CD4-positive, alpha-beta T cell (primary cell): ENCODE measurements around the gene SRBD1. TPM values are rescaled to one million over a fixed set of nuclear protein-coding genes. Genes with fewer than 3 reads are reported as not detected.

Source experiments
- ATAC-seq: fragments of 200-7000 bp; cut with Tn5 transposase; one replicate; pipeline ENCODE4 v1.10.0; 2022; ENCODE audit warnings: mild to moderate bottlenecking; ENCODE audit not compliant: poor library complexity
- CTCF ChIA-PET: fragments of 350-600 bp; sonication (Branson Sonifier 250); formaldehyde crosslinking; loops from one replicate; lab custom pipeline; 2021; ENCODE audit warnings: antibody characterized with exemption, inconsistent platforms; lab: Charles Lee
- POLR2A ChIA-PET: fragments of 350-600 bp; sonication (Branson Sonifier 250); formaldehyde crosslinking; loops from one replicate; lab custom pipeline; 2021; ENCODE audit warnings: antibody characterized with exemption, inconsistent platforms; lab: Charles Lee
- DNase-seq, 14 experiments: peaks; one replicate each; pipeline ENCODE4 v3.0.0-alpha.2; 2013 to 2020; ENCODE audit warnings: mixed read lengths in 2 of 14
- H3K27ac ChIP-seq, 2 donors: one replicate each; pipeline versions ENCODE4 v1.5.1 to v1.7.0; 2013; ENCODE audit warnings: low read length in 2 of 2, low read depth in 1 of 2, mild to moderate bottlenecking in 1 of 2
- H3K27me3 ChIP-seq, 2 experiments: 1 replicate in 1 of 2; 2 replicates in 1 of 2; pipeline versions ENCODE4 v1.6.1 to v1.7.0; 2013; ENCODE audit warnings: low read length in 2 of 2, control low read depth in 1 of 2, mild to moderate bottlenecking in 1 of 2, moderate library complexity in 1 of 2; ENCODE audit not compliant: insufficient read depth in 2 of 2, control insufficient read depth in 1 of 2
- H3K36me3 ChIP-seq: one replicate; pipeline ENCODE4 v1.6.1; 2013; ENCODE audit warnings: low read length, control low read depth; ENCODE audit not compliant: insufficient read depth
- H3K4me1 ChIP-seq: one replicate; pipeline ENCODE4 v1.6.1; 2013; ENCODE audit warnings: low read length, control low read depth; ENCODE audit not compliant: insufficient read depth
- H3K4me3 ChIP-seq: one replicate; pipeline ENCODE4 v1.5.1; 2013; ENCODE audit warnings: mild to moderate bottlenecking, low read length, moderate library complexity
- H3K9me3 ChIP-seq, 2 experiments: 1 replicate in 1 of 2; 2 replicates in 1 of 2; pipeline versions ENCODE4 v1.6.1 to v1.7.0; 2013; ENCODE audit warnings: low read length in 2 of 2, mild to moderate bottlenecking in 2 of 2, control low read depth in 1 of 2, moderate library complexity in 1 of 2; ENCODE audit not compliant: control insufficient read depth in 1 of 2, insufficient read depth in 1 of 2
- H3K27ac Mint-ChIP-seq: one replicate; pipeline ENCODE4 v1.8.0; 2020; ENCODE audit warnings: mixed read lengths
- H3K27me3 Mint-ChIP-seq: one replicate; pipeline ENCODE4 v1.8.0; 2021; ENCODE audit warnings: mixed read lengths
- H3K36me3 Mint-ChIP-seq: one replicate; pipeline ENCODE4 v1.8.0; 2021; ENCODE audit warnings: low read depth, mixed read lengths
- H3K4me1 Mint-ChIP-seq: one replicate; pipeline ENCODE4 v1.8.0; 2021; ENCODE audit warnings: low read depth, mixed read lengths
- H3K4me3 Mint-ChIP-seq: one replicate; pipeline ENCODE4 v1.8.0; 2020; ENCODE audit warnings: mild to moderate bottlenecking, mixed read lengths
- H3K9me3 Mint-ChIP-seq: one replicate; pipeline ENCODE4 v1.8.0; 2020; ENCODE audit warnings: mixed read lengths
- intact Hi-C, 2 experiments: fragments of 100-400 bp; cut with DNase I in 1 of 2; cut with micrococcal nuclease in 1 of 2; formaldehyde crosslinking; loops; one replicate each; pipeline versions ENCODE4 v1.15.1 to v1.9.0; 2023 to 2025; cut with DNase I, micrococcal nuclease
- total RNA-seq, 174 experiments: library from RNA in 2 of 174; stranded (reverse) in 2 of 174; gene quantifications; one replicate each; pipeline ENCODE4 v1.2.3 and lab custom pipeline; 2021 to 2026
- TF ChIP-seq, protein P1 (sequence below): fragments of 200-600 bp; IDR thresholded peaks from one replicate; pipeline ENCODE4 v1.8.0; 2022; ENCODE audit warnings: antibody characterized with exemption, mild to moderate bottlenecking

SRBD1 gene
- total RNA-seq, 2 experiments from 2014 or later: 14.2 to 16.0 TPM

DNA sequence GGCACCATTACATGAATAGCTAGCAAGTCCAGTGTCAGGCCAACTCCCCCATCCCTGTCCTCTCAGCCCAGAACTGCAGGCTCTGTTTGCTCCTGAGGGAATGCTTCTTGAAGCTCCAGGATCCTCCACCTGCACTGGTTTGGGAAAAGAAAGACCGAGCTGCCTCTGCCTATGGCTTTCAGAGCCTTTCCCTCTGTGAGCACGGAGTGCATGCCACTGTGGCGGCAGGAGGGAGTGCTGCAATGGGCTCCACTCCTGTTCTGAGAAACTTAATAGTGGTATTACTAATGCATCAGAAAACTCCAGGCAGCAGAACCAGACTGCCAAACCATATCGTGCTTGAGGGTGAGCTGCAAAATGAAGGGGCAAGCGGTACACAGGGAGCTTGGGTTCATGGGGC, 271.8 kb downstream of the SRBD1 start:
- Mint-ChIP-seq H3K4me3 (no peak overlapping the region), H3K27ac (no peak overlapping the region), H3K27me3 (peaks cover 7% of the 10 kb centered on the region), H3K9me3 (no peaks in the 10 kb centered on the region), H3K4me1 (no peaks in the 10 kb centered on the region), H3K36me3 (no peaks in the 10 kb centered on the region)
- CTCF ChIA-PET: no interaction called here
- no peaks in the 10 kb centered on the region for H3K36me3 ChIP-seq
- ATAC-seq (no peak), DNase-seq (no peak)
- H3K9me3 ChIP-seq: peaks cover 0 to 3% of the 10 kb centered on the region in 2 experiments
- intact Hi-C loops: no loop called here
- no peaks in the 10 kb centered on the region for H3K27me3 ChIP-seq
- no peaks in the 10 kb centered on the region for H3K4me1 ChIP-seq
- POLR2A ChIA-PET: no interaction called here
- TF ChIP-seq, protein P1, sequence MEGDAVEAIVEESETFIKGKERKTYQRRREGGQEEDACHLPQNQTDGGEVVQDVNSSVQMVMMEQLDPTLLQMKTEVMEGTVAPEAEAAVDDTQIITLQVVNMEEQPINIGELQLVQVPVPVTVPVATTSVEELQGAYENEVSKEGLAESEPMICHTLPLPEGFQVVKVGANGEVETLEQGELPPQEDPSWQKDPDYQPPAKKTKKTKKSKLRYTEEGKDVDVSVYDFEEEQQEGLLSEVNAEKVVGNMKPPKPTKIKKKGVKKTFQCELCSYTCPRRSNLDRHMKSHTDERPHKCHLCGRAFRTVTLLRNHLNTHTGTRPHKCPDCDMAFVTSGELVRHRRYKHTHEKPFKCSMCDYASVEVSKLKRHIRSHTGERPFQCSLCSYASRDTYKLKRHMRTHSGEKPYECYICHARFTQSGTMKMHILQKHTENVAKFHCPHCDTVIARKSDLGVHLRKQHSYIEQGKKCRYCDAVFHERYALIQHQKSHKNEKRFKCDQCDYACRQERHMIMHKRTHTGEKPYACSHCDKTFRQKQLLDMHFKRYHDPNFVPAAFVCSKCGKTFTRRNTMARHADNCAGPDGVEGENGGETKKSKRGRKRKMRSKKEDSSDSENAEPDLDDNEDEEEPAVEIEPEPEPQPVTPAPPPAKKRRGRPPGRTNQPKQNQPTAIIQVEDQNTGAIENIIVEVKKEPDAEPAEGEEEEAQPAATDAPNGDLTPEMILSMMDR: no peak
- H3K27ac ChIP-seq: no peak overlapping the region
- no peak overlapping the region for H3K4me3 ChIP-seq

Other genes with a start within 250 kb of the SRBD1 start
- 10 to 100 TPM; 24.9 to 26.2 TPM for gene PRKCE, start 40.4 kb upstream of the SRBD1 start, total RNA-seq